ENCODE measurements around the gene GFER.
"Not testable (repeated sequence)": the region's sequence is repeated elsewhere in the genome, so short reads cannot be mapped to it uniquely, and the experiment has no call there.

Gene GFER

GRCh38 chr16:2005646-2006045 lies 21.7 kb downstream of the GFER start:
- DNase-seq (ENCODE audit: low spot score): no peak

- DNase-seq (ENCODE audit: low spot score): no peak
Observed at GRCh38 chr16:2006317-2006716, 22.3 kb downstream of the GFER start.

- no peak for DNase-seq (ENCODE audit: low spot score)
Observed at GRCh38 chr16:2007081-2007836, 23.3 kb downstream of the GFER start.

GRCh38 chr16:2008009-2008526 lies 24.1 kb downstream of the GFER start:
- DNase-seq (ENCODE audit: low spot score): no peak

- peak; percentile 77 for DNase-seq (ENCODE audit: low spot score)
Observed at GRCh38 chr16:2008631-2009163, 24.7 kb downstream of the GFER start.

- DNase-seq (ENCODE audit: low spot score): no peak
Observed at GRCh38 chr16:2009164-2009711, 25.2 kb downstream of the GFER start.

GRCh38 chr16:2009791-2010510 lies 26.0 kb downstream of the GFER start, which contains the start of gene ZNF598:
ZNF598 (minus strand) TSS chr16:2009821.
- DNase-seq (ENCODE audit: low spot score): peak; percentile 96

- not testable (repeated sequence) for DNase-seq (ENCODE audit: low spot score)
Observed at GRCh38 chr16:2011726-2012125, 27.7 kb downstream of the GFER start.

- DNase-seq (ENCODE audit: low spot score): no peak
Observed at GRCh38 chr16:2013527-2013926, 29.5 kb downstream of the GFER start.

- no peak for DNase-seq (ENCODE audit: low spot score)
Observed at GRCh38 chr16:2015117-2015946, 31.3 kb downstream of the GFER start.

GRCh38 chr16:2015947-2016208 lies 31.9 kb downstream of the GFER start:
- no peak for DNase-seq (ENCODE audit: low spot score)

GRCh38 chr16:2016407-2016922 lies 32.5 kb downstream of the GFER start:
- DNase-seq (ENCODE audit: low spot score): no peak

GRCh38 chr16:2019518-2019920 lies 35.5 kb downstream of the GFER start, which contains the start of gene NPW:
NPW (plus strand) TSS chr16:2019785.
- DNase-seq (ENCODE audit: low spot score): no peak

- DNase-seq (ENCODE audit: low spot score): no peak
Observed at GRCh38 chr16:2019921-2020831, 36.2 kb downstream of the GFER start.

- peak; percentile 75 for DNase-seq (ENCODE audit: low spot score)
Observed at GRCh38 chr16:2022723-2023091, 38.7 kb downstream of the GFER start.

- peak; percentile 97 for DNase-seq (ENCODE audit: low spot score)
Observed at GRCh38 chr16:2023092-2024031, 39.4 kb downstream of the GFER start.

- DNase-seq (ENCODE audit: low spot score): no peak
Observed at GRCh38 chr16:2024032-2024420, 40.0 kb downstream of the GFER start.

GRCh38 chr16:2025251-2025650 lies 41.3 kb downstream of the GFER start:
- no peak for DNase-seq (ENCODE audit: low spot score)

GRCh38 chr16:2025878-2026460 lies 42.0 kb downstream of the GFER start:
- DNase-seq (ENCODE audit: low spot score): no peak
